NCI-H510A (cell line): ENCODE results near the gene APBB2.

ENCODE experiments used
- DNase-seq: peaks from one replicate; lab custom pipeline; 2025; lab: John Stamatoyannopoulos, UW

The APBB2 gene

DNA sequence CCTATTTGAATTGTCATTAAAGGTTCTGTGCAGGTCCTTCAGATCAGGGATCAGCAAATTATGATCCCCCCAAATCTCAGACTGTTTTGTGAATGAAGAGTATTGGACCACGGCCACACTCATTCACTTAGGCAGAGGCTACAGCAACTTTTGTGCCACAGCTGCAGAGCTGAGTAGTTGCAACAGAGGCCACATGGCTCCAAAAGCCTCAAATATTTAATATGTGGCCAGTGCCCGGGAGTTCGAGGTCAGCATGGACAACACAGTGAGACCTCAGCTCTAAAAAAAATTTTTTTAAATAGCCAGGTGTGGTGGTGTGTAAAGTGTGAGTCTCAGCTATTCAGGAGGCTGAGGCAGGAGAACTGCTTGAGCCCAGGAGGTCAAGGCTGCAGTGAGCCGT lies 363.8 kb downstream of the APBB2 start:
- no peak for DNase-seq

DNA sequence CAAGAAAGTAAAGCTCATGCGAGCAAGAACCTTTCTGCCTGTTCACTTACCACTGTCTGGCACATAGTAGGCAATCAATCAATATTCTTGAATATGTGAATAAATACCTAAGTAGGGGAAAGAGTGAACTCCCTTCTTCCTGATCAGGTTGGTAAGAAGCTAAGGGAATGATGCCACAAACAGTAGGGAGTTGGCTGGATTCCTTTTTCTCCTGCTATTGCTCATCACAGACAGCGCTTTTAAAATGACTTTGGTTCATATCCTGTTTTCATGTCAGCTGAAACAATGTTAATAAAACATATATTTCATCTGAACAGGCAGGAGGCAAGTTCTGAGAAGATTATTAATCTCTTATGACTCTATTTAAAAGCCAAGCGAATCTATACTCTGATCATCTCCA lies 365.4 kb downstream of the APBB2 start:
- no peak for DNase-seq

DNA sequence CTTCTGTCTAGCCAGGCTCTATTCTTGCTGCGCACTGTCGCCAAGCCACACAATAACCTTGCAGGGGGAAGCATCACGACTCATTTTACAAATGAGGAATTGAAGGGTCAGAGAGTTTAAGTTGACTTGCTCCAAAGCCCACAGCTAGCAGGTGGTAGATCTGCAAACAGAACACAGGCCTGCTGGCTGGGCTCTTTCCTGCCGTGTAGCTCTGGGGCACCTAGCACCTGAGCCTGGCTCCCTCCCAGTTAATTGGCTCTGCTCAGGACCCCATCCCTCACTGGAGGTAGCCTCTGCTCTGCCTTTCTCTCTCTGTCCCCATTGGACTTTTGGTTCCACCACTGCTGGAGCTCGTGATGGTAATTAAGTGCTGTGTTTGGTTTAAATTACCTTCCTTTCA lies 366.1 kb downstream of the APBB2 start:
- DNase-seq, result peak; percentile 25

DNA sequence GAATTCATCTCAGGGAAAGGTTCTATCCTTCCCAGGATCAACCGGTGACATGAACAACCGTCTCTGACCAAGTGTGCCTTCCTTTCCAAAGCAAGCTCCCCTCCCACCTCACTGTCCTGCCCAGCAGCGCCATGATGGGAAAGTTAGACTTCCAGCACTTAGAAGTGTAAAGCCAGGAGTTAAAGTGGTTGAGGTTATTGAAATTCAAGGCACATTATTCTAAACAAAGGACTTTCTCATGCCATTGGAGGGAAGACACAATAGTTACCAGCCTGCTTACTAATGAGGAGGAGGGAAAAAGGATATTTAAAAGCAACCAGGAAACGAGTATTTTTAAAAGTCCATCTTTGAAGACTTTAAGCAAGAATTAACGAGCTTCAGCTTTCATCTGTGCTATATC lies 367.8 kb downstream of the APBB2 start:
- no peak for DNase-seq

DNA sequence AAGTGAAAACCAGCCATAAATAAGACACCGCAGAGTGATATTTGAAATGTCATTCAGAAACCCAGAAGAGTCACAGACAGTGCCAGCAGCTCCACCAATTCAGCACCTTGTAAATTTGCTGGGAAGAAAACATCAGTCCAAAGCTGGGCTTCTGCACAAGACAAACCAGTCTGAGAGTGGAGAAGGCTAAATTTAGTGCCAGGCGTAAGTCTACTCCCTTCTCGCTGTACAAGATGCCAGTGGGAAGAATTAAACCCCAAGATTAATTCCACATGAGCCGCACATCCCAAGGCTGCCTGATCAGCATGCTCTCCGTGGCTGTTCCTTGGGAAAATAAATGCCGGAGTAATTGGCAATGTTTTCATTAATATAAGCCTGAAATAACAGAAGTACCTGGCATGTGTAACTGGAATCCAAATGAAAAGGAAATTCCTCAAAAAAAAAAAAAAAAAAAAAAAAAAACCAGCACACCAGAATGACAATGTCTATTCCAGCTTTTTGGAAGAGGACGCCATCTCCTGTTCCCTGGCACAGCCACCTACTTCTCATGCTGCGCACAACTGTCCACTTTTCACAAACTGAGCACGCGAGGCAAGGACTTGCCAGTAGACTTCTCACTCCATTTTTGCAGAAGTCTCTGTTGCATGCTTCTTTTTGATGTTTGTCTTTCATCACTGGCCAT lies 369.0 kb downstream of the APBB2 start:
- DNase-seq, result no peak

DNA sequence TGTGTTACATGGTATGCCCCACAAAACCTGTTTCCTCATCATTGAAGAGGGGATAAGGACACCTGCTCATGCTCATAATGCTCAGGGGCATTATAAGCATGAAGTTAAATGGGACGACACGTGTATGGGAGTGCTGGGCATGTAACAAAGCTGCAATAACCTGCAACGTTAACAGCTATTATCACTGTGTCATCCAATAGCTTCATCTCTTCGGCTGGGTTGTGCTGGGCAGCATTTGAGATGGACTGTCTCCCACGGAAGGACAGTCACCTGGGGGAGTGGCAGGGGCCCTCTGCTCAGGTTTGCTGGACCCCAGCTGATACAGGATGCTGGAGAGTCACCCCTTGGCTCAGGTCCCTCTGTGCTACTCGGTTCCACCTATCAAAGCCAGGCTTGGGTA lies 370.1 kb downstream of the APBB2 start:
- DNase-seq, result no peak

DNA sequence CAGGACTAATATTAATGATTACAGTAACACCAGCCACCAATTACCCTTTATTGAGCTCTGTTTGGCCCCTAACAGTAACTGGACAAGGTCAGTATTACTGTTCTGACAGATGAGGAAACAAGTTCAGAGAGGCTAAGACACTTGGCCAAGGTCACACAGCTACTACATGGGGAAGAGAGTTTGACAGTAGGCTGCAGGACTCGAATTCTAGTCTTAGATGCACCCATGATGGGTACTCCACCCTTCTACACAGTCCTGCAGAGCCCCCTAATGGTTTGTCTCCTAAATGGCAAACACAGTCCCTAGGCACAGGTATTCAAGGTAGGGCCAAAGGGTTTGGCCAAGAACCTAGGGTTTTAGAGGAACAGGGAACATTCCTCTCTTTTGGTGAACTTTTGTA lies 370.6 kb downstream of the APBB2 start:
- DNase-seq, result no peak

DNA sequence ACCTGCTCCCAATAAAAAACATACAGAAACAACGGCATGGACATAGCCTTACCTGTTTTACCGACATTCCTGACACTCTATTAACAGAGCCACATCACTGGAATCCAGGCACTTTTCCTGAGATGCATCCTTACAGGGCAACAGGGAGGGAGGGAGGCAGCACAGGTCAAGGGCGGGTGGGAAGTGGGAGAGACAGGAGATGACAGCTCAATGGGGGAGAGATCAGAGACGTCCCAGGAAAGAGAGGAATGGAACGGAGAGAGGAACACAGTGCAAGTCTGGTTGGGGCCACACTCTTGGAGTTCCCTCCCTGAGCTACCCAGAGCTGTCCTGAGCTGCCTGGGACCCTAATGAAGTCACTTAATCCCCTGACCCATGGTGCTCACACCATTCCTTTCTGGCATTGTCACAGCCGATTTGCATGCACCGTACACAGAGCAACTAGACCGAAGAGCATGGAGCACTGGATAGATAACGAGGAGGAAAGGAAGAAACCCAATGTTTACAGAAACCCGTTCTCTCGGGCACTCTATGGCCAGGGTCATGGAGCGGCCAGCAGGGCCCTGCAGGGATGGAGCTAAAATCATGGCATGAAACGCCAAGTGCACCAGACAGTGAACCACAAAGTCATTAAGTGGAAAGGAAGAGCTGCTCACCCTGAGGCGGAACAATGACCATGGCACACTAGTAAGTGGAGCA lies 371.5 kb downstream of the APBB2 start:
- DNase-seq, result no peak

DNA sequence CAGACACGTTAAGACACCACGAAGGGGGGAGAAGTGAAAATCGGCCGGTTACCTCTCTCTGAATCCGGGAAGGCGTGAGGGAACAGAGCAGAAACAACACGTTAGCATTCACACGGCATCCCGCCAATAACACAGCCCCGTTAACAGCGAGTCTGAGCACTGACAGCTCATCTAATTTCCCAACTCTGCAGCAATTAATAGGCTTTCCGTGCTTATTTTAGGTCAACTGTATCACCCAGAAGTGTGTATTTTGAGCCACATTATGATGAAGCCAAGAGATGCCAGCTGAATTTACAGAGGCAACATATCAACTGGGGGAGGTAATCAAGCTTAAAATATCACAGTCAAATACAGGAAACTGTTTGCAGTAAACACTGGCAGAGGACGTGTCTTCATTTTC lies 372.0 kb downstream of the APBB2 start:
- no peak for DNase-seq

DNA sequence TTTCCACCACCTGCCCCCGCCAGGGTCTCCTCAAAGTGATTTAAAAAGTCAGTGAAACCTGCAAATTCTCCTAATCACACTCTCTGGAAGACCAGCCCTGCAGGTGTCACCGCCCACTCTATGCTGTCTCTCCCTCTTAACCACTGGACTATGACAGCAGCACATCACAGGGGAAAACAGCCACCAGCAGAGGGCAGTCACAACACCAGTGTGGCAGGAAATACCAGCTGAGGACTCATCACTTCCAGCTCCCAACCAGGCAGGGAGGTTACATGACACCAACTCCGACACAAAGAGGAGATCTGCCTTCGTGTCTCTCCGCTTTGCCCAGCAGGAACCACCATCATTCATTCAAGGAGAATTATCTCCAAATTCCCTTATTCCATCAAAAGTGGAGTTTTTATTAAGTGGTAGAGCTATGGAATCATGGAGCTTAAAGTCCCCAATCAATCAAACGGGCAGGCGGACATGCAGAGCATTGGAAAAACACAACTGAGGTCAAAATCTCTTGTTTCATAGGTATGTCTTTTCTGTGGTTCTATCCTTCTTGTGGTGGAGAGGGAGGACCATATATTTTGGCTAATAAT lies 373.3 kb downstream of the APBB2 start:
- peak; percentile 68 for DNase-seq

DNA sequence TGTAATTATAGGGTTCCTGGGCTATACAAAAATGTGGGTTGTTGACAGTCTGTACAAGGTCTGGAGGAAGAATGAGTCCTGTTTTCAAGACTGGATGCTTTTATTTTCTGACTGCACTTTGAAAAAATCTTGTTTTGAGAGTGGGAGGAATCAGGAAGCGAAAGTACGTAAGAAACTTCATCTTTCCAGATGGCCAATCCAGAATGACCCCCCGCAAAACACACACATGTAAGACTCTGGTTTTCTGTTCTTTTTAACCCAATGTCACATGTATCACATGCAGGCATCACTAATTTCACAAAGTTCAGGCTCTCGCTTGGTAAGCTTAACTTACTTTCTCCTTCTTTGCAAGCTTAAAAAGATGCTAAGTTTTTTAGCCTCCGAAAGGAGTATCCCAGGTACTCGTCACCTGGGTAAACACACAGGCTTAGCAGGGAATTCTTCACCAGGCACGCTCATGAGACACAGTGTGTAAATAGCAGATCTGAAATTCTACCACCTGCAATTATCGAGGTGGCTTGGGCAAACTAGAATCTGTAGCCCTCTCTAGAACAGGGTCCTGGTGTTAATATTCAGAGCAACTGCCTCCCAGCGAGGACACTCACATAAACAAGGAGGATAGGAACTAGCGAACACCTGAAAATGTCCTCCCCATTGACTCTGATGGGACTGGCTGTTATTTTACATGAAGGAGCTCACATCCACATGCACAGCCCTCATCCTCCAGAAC lies 373.9 kb downstream of the APBB2 start:
- no peak for DNase-seq

DNA sequence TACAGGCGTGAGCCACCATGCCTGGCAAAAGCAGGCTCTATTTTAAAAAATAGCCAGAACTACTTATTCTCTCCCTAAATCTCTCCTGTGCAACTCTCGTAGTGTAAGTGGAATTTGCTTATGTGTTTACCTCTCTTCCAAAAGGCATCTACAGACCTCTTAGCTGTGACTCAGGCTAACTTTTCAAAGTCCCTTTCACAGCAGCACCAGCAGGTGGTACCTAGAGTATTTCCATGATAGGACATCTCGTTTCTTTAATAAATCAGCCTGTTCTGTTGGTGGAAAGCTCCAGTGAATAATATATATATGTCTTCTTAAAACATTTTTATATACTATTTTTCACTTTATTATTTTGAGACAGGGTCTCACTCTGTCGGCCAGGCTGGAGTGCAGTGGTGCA lies 375.6 kb downstream of the APBB2 start:
- DNase-seq, result no peak

DNA sequence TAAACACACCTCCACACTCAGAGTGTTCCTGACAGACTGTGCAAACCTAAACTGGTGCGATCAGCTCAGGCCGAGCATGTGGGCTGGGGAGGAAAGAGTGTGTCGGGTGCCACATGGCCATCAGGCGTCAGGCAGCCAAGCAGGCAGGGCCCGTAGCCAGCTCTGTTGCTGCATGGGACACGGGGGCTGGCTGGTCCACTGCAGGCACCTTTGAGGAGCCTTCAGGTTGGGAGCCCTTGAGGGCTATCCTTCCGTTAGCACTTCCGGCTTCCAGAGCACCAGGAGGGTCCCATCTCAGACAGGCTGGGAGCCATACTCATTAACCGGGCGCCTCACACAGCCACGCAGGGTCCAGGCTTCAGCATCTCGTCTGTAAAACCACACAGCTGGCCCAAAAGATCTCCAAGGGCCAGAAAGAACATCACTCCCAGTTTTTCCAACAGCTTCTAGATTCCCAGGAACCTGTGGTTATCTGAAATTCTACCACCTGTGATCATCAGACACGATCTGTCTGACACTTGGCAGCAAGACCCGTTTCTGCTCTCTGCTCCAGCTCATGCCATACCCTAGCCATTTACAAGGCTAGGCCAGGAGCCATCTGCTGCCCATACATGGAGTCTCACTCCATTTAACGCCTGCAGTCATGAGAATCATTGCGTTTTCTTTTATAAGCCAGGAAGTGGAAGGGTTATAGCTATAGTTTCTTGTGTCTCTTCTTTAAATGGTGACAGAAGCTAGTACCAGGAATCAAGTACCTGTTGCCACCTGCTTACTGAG lies 377.1 kb downstream of the APBB2 start:
- DNase-seq, result no peak

DNA sequence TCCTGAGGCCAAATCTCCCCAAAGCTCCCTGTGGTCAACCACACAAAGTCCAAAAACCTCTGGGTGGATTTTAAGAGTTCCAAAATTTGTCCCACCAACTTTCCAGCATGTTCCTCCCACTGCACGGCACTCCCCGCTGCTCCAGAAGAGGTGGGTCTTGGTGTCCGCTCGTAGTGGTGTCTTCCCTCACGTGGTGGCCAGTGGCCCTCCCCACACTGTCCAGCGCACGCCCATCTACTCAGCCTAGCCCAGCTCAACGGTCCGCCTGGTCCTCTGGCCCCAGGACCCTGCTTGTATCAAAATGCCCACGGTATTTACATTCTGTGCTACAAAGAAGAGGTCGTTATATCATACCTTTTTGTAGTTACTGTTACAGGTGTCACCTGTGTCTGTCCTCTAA lies 381.1 kb downstream of the APBB2 start:
- no peak for DNase-seq

DNA sequence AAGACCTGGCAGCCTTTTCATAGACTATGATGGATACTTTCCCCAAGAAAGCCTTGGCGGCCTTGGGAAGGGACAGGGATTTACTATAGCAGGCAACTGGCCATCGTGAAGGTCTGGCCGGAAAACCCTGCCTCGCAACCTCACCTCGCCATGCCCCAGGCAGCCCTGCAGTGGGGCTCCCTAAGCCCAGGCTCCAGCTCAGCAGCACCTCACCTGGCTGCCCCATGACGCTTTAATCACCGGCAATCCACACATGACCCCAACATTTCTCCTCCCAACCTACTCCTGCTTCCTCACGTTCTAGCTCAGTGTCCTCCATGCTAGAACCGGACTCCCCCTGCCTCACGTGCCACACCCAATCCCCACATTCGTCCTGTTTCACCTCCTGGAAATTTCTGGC lies 382.2 kb downstream of the APBB2 start:
- DNase-seq, result no peak

DNA sequence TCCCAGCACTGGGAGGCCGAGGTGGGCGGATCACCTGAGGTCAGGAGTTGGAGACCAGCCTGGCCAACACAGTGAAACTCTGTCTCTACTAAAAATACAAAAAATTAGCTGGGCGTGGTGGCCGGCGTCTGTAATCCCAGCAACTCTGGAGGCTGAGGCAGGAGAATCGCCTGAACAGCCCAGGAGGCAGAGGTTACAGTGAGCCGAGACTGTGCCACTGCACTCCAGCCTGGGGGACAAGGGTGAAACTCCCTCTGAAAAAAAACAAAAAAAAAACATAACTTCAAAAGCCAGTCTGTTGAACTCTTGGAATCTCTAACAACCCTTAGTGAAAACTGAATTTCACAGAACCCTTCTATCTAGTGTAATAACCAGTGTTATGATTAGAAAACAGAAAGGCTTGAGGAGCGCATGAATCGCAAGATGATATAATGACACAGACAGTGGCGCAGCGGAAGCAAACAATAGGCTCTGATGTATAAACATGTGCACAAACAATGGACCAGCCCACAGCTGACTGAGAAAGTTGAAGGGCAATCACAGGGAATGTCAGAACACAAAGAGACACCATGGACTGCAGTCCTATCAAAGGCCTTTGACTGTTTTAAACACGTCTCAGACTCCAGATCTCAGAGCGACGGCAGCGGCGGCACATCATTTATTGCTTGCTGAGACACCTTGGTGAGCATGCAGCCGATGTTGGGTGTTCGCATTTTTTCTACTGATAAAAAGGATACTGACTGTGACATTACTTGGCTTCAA lies 383.0 kb downstream of the APBB2 start:
- DNase-seq, result no peak

DNA sequence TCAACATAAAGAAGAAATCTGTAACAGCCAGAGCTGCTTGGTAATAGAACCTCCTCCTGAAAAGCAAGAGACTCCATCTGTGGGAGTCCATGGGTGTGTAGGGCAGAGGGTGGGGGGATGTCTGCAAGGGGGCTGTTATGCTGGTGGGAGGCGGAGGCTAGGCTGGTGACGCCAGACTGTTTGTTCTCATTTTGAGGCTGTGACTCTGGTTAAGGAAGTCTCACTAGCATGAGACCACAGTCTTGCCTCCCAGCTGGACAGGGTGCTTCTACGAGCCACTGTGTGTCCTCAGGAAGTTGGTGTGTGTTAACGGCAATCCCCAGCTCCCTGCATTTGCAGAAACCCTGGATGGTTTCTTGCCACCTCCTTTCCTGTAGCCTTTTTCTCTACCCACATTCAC lies 384.8 kb downstream of the APBB2 start:
- no peak for DNase-seq

DNA sequence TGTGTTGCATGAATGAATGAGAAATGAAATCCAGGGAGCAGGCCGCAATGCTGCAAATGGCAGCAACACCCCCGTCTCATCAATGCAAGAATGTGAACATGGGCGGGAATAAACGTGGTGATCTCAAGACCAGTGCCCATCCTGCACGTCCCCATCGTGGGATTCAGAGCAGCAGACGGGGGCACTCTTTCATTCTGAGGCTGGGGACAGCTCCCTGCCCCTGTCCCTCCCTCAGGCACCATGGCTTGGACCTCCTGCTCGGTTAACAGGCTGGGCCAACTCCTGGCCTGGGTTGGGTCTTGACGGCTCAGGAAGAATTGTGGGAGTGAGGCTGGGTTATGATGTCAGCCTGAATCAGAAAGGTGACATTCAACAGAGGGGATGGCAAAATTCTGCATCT lies 385.7 kb downstream of the APBB2 start:
- DNase-seq, result no peak

DNA sequence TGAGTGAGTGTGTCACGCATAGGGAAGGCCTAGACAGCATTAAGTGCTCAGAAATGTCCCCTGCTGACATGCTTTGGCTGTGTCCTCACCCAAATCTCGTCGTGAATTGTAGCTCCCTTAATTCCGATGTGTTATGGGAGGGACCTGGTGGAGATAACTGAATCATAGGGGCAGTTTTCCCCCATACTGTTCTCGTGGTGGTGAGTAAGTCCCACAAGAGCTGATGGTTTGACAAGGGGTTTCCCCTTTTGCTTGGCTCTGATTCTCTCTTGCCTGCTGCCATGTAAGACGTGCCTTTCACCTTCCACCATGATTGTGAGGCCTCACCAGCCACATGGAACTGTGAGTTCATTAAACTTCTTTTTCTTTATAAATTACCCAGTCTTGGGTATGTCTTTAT lies 386.6 kb downstream of the APBB2 start:
- DNase-seq, result no peak

DNA sequence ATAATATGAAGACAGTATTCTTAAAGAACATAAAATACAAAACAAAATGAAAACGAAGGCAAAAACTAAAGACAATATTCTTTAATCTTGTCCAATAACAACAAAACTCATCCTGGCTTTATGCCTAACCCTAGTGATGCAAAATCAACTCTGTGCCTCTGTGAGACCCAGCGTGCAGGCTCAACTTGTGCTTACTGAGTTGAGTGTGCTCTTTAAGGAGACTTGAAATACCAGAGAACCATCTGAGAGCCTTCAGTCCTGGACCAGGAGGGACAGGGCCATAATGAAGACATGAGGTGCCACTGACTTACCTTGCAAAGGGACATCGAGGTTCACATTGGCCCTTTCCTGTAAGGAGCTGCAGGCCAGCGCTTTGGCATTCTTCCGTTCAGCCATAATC lies 387.5 kb downstream of the APBB2 start:
- no peak for DNase-seq

DNA sequence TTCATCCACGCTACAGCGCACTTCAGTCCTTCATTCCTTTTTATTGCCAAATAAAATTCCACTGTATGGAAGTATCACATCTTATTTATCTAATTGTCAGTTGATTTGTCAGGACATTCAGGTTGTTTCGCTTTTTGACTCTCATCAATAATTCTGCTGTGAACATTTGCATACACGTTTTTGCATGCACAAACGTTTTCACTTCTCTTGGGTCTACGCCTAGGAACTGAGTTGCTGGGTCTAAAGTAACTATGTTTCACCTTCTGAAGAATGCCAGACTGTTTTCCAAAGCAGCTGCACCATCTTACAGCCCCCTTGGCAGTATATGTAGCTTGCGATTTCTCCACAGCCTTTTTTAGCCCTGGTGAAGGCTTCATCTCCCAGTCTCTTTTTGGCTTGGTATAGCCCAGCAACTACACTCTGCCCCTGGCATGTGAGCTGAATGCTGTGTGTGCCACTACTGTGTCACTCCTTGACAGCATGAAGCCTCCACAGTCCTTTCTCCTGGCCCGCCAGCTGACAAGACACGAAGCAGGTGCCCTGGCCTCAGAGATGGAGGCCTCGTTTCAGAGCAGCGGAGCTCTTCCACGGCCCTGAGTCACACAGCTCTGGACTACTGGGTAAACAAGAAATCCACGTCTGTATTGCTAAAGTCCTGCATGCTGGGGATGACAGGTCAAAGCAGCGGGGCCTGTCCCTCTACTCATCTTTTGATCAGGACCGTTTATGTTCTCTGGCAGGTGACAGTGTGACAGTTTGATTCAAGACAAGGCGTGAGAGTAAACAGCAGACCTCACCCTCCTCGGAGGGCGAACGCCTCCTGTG lies 389.1 kb downstream of the APBB2 start:
- no peak for DNase-seq
